H1 (cell line): ENCODE results near the gene CCDC81. TPM values are rescaled to one million over a fixed set of nuclear protein-coding genes. Genes with fewer than 3 reads are reported as not detected.

Experiments
- CTCF ChIA-PET: fragments of 300-600 bp; sonication (Branson Sonifier 250); formaldehyde crosslinking; loops from one replicate; lab custom pipeline; 2021; ENCODE audit not compliant: partially characterized antibody; lab: Charles Lee
- POLR2A ChIA-PET: fragments of 300-600 bp; sonication (Branson Sonifier 250); formaldehyde crosslinking; loops from one replicate; lab custom pipeline; 2021; ENCODE audit warnings: inconsistent platforms; ENCODE audit not compliant: partially characterized antibody; lab: Charles Lee
- DNase-seq, 2 experiments: peaks; one replicate each; pipeline versions ENCODE4 v3.0.0 to v3.0.0-alpha.2; 2010 to 2022; ENCODE audit warnings: low spot score in 2 of 2, low read depth in 1 of 2, mixed read lengths in 1 of 2
- FAIRE-seq: peaks from 2 replicates; lab custom pipeline; 2011; peaks lifted over from hg19 to GRCh38; lab: Jason Lieb, UNC
- H2AFZ ChIP-seq: 2 replicates; pipeline ENCODE4 v1.8.1; 2012; ENCODE audit warnings: low read length, inconsistent platforms
- H2AK5ac ChIP-seq: 2 replicates; pipeline ENCODE4 v1.6.1; 2013; ENCODE audit warnings: low read depth, low read length
- H2BK120ac ChIP-seq: replicated peaks from 2 replicates; pipeline ENCODE3; 2013; ENCODE audit warnings: low read depth, low read length, inconsistent platforms
- H2BK12ac ChIP-seq: 2 replicates; pipeline ENCODE4 v1.6.1; 2013; ENCODE audit warnings: low read depth, low read length
- H2BK15ac ChIP-seq: 2 replicates; pipeline ENCODE4 v1.6.1; 2013; ENCODE audit warnings: low read length
- H2BK20ac ChIP-seq: 2 replicates; pipeline ENCODE4 v1.6.1; 2013; ENCODE audit warnings: low read length
- H2BK5ac ChIP-seq: 2 replicates; pipeline ENCODE4 v1.6.1; 2013; ENCODE audit warnings: low read depth, low read length
- H3K14ac ChIP-seq: 2 replicates; pipeline ENCODE4 v1.6.1; 2013; ENCODE audit warnings: inconsistent platforms; ENCODE audit not compliant: insufficient read length
- H3K18ac ChIP-seq: 2 replicates; pipeline ENCODE4 v1.6.1; 2013; ENCODE audit warnings: low read length; ENCODE audit errors: extremely low read depth
- H3K23ac ChIP-seq: 2 replicates; pipeline ENCODE4 v1.6.1; 2013; ENCODE audit warnings: inconsistent platforms; ENCODE audit not compliant: insufficient read length
- H3K23me2 ChIP-seq: 2 replicates; pipeline ENCODE4 v1.6.1; 2013; ENCODE audit warnings: low read depth, low read length
- H3K27ac ChIP-seq: 2 replicates; pipeline ENCODE4 v1.6.1; 2011; ENCODE audit warnings: low read depth, low read length, inconsistent platforms
- H3K27me3 ChIP-seq, 4 experiments: replicated peaks in 1 of 4; 1 replicate in 1 of 4; 2 replicates in 3 of 4; pipeline versions ENCODE4 v1.6.1 to v1.8.1; 2011 to 2013; ENCODE audit warnings: low read length in 3 of 4, mild to moderate bottlenecking in 3 of 4, inconsistent platforms in 2 of 4, mixed read lengths in 2 of 4, moderate library complexity in 1 of 4; ENCODE audit not compliant: control insufficient read depth in 3 of 4, insufficient read depth in 3 of 4; ENCODE audit errors: extremely low read depth in 1 of 4
- H3K36me3 ChIP-seq, 4 experiments: 2 replicates each; pipeline versions ENCODE4 v1.6.1 to v1.8.1; 2011 to 2013; ENCODE audit warnings: mild to moderate bottlenecking in 4 of 4, low read length in 3 of 4, moderate library complexity in 2 of 4, control low read depth in 1 of 4, inconsistent platforms in 1 of 4; ENCODE audit not compliant: insufficient read depth in 4 of 4, control insufficient read depth in 2 of 4
- H3K4ac ChIP-seq: replicated peaks from 2 replicates; pipeline ENCODE3; 2013; ENCODE audit warnings: low read length, low read depth, mixed read lengths, inconsistent platforms; ENCODE audit not compliant: insufficient read length
- H3K4me1 ChIP-seq, 4 experiments: replicated peaks in 1 of 4; 1 replicate in 1 of 4; 2 replicates in 3 of 4; pipeline versions ENCODE4 v1.6.1 to v1.8.1; 2011 to 2013; ENCODE audit warnings: low read length in 3 of 4, inconsistent platforms in 2 of 4, mixed read lengths in 1 of 4; ENCODE audit not compliant: insufficient read depth in 4 of 4, control insufficient read depth in 3 of 4
- H3K4me2 ChIP-seq, 2 experiments: 2 replicates each; pipeline versions ENCODE4 v1.6.1 to v1.8.1; 2011 to 2013; ENCODE audit warnings: low read depth in 2 of 2, low read length in 2 of 2, control low read depth in 1 of 2, inconsistent platforms in 1 of 2, mild to moderate bottlenecking in 1 of 2; ENCODE audit not compliant: insufficient read depth in 1 of 2
- H3K4me3 ChIP-seq, 4 experiments: fragments of 200-600, 300-600 bp in 1 of 4; sonication (generic), shearing (Covaris generic), sonication (Bioruptor Twin) in 1 of 4; 2 replicates each; pipeline versions ENCODE4 v1.5.1 to v1.8.1; 2011 to 2016; ENCODE audit warnings: low read length in 4 of 4, low read depth in 3 of 4, control low read depth in 2 of 4, inconsistent platforms in 2 of 4, mild to moderate bottlenecking in 2 of 4, mixed read lengths in 1 of 4, moderate library complexity in 1 of 4; ENCODE audit not compliant: insufficient read depth in 2 of 4; ENCODE audit errors: extremely low read depth in 1 of 4
- H3K56ac ChIP-seq: replicated peaks from 2 replicates; pipeline ENCODE3; 2013; ENCODE audit warnings: low read depth, mild to moderate bottlenecking, mixed read lengths, low read length, inconsistent platforms; ENCODE audit not compliant: insufficient read length
- H3K79me1 ChIP-seq: 2 replicates; pipeline ENCODE4 v1.6.1; 2013; ENCODE audit warnings: low read depth, low read length, control low read depth
- H3K79me2 ChIP-seq, 2 experiments: 2 replicates each; pipeline versions ENCODE4 v1.6.1 to v1.8.1; 2012 to 2013; ENCODE audit warnings: low read length in 2 of 2, mild to moderate bottlenecking in 2 of 2, inconsistent platforms in 1 of 2; ENCODE audit not compliant: insufficient read depth in 2 of 2, control insufficient read depth in 1 of 2
- H3K9ac ChIP-seq, 4 experiments: replicated peaks in 1 of 4; 1 replicate in 1 of 4; 2 replicates in 3 of 4; pipeline versions ENCODE4 v1.6.1 to v1.8.1; 2011 to 2013; ENCODE audit warnings: low read depth in 3 of 4, low read length in 3 of 4, control low read depth in 2 of 4, mild to moderate bottlenecking in 2 of 4, moderate library complexity in 2 of 4, inconsistent platforms in 1 of 4; ENCODE audit errors: extremely low read depth in 1 of 4
- H3K9me3 ChIP-seq, 2 experiments: 2 replicates each; pipeline versions ENCODE4 v1.6.1 to v1.8.1; 2012 to 2013; ENCODE audit warnings: mild to moderate bottlenecking in 2 of 2, moderate library complexity in 2 of 2, control low read depth in 1 of 2, inconsistent platforms in 1 of 2, low read depth in 1 of 2, low read length in 1 of 2, mixed read lengths in 1 of 2; ENCODE audit not compliant: insufficient read depth in 2 of 2
- H4K20me1 ChIP-seq, 2 experiments: replicated peaks in 1 of 2; 2 replicates each; pipeline versions ENCODE3 to v1.8.1; 2011 to 2013; ENCODE audit warnings: inconsistent platforms in 2 of 2, low read length in 2 of 2, mild to moderate bottlenecking in 1 of 2; ENCODE audit not compliant: insufficient read depth in 2 of 2, control insufficient read depth in 1 of 2
- H4K5ac ChIP-seq: 2 replicates; pipeline ENCODE4 v1.6.1; 2013; ENCODE audit warnings: low read length, low read depth, mixed read lengths, inconsistent platforms; ENCODE audit not compliant: insufficient read length
- H4K8ac ChIP-seq: 2 replicates; pipeline ENCODE4 v1.8.0; 2013; ENCODE audit warnings: mild to moderate bottlenecking, moderate library complexity, low read length, inconsistent platforms; ENCODE audit not compliant: insufficient read depth; ENCODE audit errors: extremely low read depth
- H4K91ac ChIP-seq: replicated peaks from 2 replicates; pipeline ENCODE3; 2013; ENCODE audit warnings: low read length, mixed read lengths, inconsistent platforms; ENCODE audit not compliant: insufficient read length
- CHD2 ChIP-seq: IDR thresholded peaks from 2 replicates; pipeline ENCODE4 v1.6.1; 2012; ENCODE audit warnings: low read length, improper control_type of control experiment
- E2F6 ChIP-seq: IDR thresholded peaks from 2 replicates; pipeline ENCODE4 v1.6.1; 2012; ENCODE audit warnings: inconsistent platforms
- EP300 ChIP-seq, 2 experiments: IDR thresholded peaks; 1 replicate in 1 of 2; 2 replicates in 1 of 2; pipeline ENCODE4 v1.6.1; 2011 to 2012; ENCODE audit warnings: low read depth in 2 of 2, low read length in 2 of 2, mild to moderate bottlenecking in 2 of 2, borderline replicate concordance in 1 of 2, inconsistent platforms in 1 of 2, moderate library complexity in 1 of 2
- FOSL1 ChIP-seq: IDR thresholded peaks from 2 replicates; pipeline ENCODE4 v1.6.1; 2011; ENCODE audit warnings: mild to moderate bottlenecking, low read depth, low read length, moderate library complexity; ENCODE audit not compliant: insufficient read depth
- JUN ChIP-seq: IDR thresholded peaks from 2 replicates; pipeline ENCODE4 v1.6.1; 2011; ENCODE audit warnings: low read depth, mild to moderate bottlenecking, improper control_type of control experiment, low read length
- JUND ChIP-seq: IDR thresholded peaks from 2 replicates; pipeline ENCODE4 v1.6.1; 2011; ENCODE audit warnings: mild to moderate bottlenecking, improper control_type of control experiment, low read length
- NRF1 ChIP-seq: IDR thresholded peaks from 2 replicates; pipeline ENCODE4 v1.6.1; 2011; ENCODE audit warnings: mild to moderate bottlenecking, low read depth, low read length, improper control_type of control experiment
- RNF2 ChIP-seq: fragments of 200-900, 300-1000 bp; sonication (generic); IDR thresholded peaks from 2 replicates; pipeline ENCODE4 v1.7.1; 2016; ENCODE audit warnings: borderline replicate concordance, low read depth, mild to moderate bottlenecking, antibody characterized with exemption, low read length; ENCODE audit not compliant: poor library complexity, severe bottlenecking; ENCODE audit errors: missing control alignments
- SIN3A ChIP-seq, 2 experiments: IDR thresholded peaks in 1 of 2; conservative IDR thresholded peaks in 1 of 2; 2 replicates each; pipeline ENCODE4 v1.6.1; 2011 to 2012; ENCODE audit warnings: low read length in 2 of 2, improper control_type of control experiment in 1 of 2, low read depth in 1 of 2, mild to moderate bottlenecking in 1 of 2
- SP1 ChIP-seq: IDR thresholded peaks from 2 replicates; pipeline ENCODE4 v1.6.1; 2011; ENCODE audit warnings: low read depth, low read length
- SUZ12 ChIP-seq: fragments of 200-600 bp; sonication (generic); IDR thresholded peaks from 2 replicates; pipeline ENCODE4 v1.6.1; 2012; ENCODE audit warnings: mild to moderate bottlenecking, inconsistent platforms, low read length, moderate library complexity, mixed read lengths
- ZNF274 ChIP-seq: IDR thresholded peaks from 2 replicates; pipeline ENCODE4 v1.7.0; 2012; ENCODE audit warnings: low read length, borderline replicate concordance; ENCODE audit errors: extremely low read depth
- WGBS, 2 experiments: shearing (Covaris generic) in 1 of 2; methylation state at CpG; one replicate each; pipeline versions ENCODE4 v1.1.6 to v1.1.7; 2013 to 2015; ENCODE audit warnings: low lambda C conversion rate in 2 of 2, mixed read lengths in 2 of 2, inconsistent platforms in 1 of 2, low coverage in 1 of 2, missing lambda C conversion rate in 1 of 2; ENCODE audit not compliant: insufficient replicate concordance in 2 of 2, insufficient coverage in 1 of 2, insufficient read length in 1 of 2; ENCODE audit errors: extremely low coverage in 1 of 2, missing lambda C conversion rate in 1 of 2; 5-methylcytosine and 5-hydroxymethylcytosine counted together
- polyA plus RNA-seq, 7 experiments: library from polyadenylated mRNA; depleted of rRNA in 3 of 7; stranded (reverse) in 5 of 7; unstranded in 2 of 7; fragments of >200 nt in 5 of 7; fragments of 200-250 nt in 2 of 7; gene quantifications; 1 replicate in 5 of 7; 2 replicates in 1 of 7; 4 replicates in 1 of 7; pipeline versions ENCODE4 v1.2.1 to v1.2.3, GENCODE V29; 2011 to 2013; ENCODE audit warnings: missing spikeins in 2 of 7, mixed read lengths in 2 of 7
- total RNA-seq: library from RNA; stranded (reverse); fragmentation: NEBNext Ultra II Directional; extraction: Animal tissue kit (Norgen Biotek cat#: 25700); gene quantifications from 2 replicates; pipeline ENCODE4 v1.2.1, GENCODE V29; 2021

CCDC81 gene
- total and polyA plus RNA-seq, 2 of the 8 experiments (the other 6 are each of a cell fraction or from before 2014, with no cell fraction given), result 0.30 to 0.58 TPM

- H4K5ac ChIP-seq, result no peak overlapping the region
- no peak overlapping the region for H3K4me2 ChIP-seq
- DNase-seq, result no peak
- H3K27me3 ChIP-seq, result no peaks in the 10 kb centered on the region
- no peak overlapping the region for H2BK15ac ChIP-seq
- H3K79me2 ChIP-seq, result no peaks in the 10 kb centered on the region
- CTCF ChIA-PET, result interaction anchor here (0.6 kb wide), 1 partner anchor 345 kb away, joined by 5 read pairs; no protein-coding TSS in a partner anchor
- no peak overlapping the region for H3K56ac ChIP-seq
- WGBS, 2 experiments, result 88% methylated on average over 37 of the region's 37 CpGs; no CpG with 5 or more reads in 1 of the 2 experiments
- no peak overlapping the region for H3K23ac ChIP-seq
- H2AFZ ChIP-seq, result no peak overlapping the region
- FAIRE-seq, result no peak
- H3K18ac ChIP-seq, result no peak overlapping the region
- H3K27ac ChIP-seq, result no peak overlapping the region
- no peak overlapping the region for H2BK20ac ChIP-seq
- H3K14ac ChIP-seq, result no peak overlapping the region
- H3K4ac ChIP-seq, result no peak overlapping the region
- no peak overlapping the region for H2BK5ac ChIP-seq
- H2BK120ac ChIP-seq, result no peak overlapping the region
- no peak overlapping the region for H2BK12ac ChIP-seq
- H4K20me1 ChIP-seq, result no peaks in the 10 kb centered on the region
- no peaks in the 10 kb centered on the region for H3K4me1 ChIP-seq
- no peaks in the 10 kb centered on the region for H3K23me2 ChIP-seq
- TF ChIP-seq JUND, result no peak
- TF ChIP-seq RNF2, result no peak
- no peak for TF ChIP-seq SUZ12
- TF ChIP-seq CHD2, result no peak
- TF ChIP-seq FOSL1, result no peak
- no peak for TF ChIP-seq NRF1
- no peak for TF ChIP-seq ZNF274
- TF ChIP-seq E2F6, result no peak
- TF ChIP-seq SIN3A (conservative IDR thresholded peaks at IDR 0.05 in 1 of 2, IDR thresholded peaks at IDR 0.05 in 1 of 2; ENCODE audit: low read depth in 1 of 2, low read length in 2 of 2), result no peak
- no peak for TF ChIP-seq JUN
- no peak for TF ChIP-seq SP1
- no peak for TF ChIP-seq EP300 (IDR thresholded peaks at IDR 0.05; ENCODE audit: borderline replicate concordance in 1 of 2, low read depth in 2 of 2, low read length in 2 of 2)
- H2AK5ac ChIP-seq, result no peak overlapping the region
- no peak overlapping the region for H4K8ac ChIP-seq
- H3K79me1 ChIP-seq, result no peaks in the 10 kb centered on the region
- POLR2A ChIA-PET, result no interaction called here
- H3K9me3 ChIP-seq, result no peaks in the 10 kb centered on the region; a peak in 1 of 4 replicates
- no peaks in the 10 kb centered on the region for H3K36me3 ChIP-seq
- no peak overlapping the region for H3K9ac ChIP-seq
- H3K4me3 ChIP-seq, result no peak overlapping the region
- H4K91ac ChIP-seq, result no peak overlapping the region
Observed at GRCh38 chr11:86431258-86431657, 56.6 kb downstream of the CCDC81 start.
